Rectal smooth muscle tissue (tissue), 1 donor: ENCODE data around the gene SLC36A1.
"Not testable (repeated sequence)": the region's sequence is repeated elsewhere in the genome, so short reads cannot be mapped to it uniquely, and the experiment has no call there.

ENCODE experiments used
- H3K27ac ChIP-seq: one replicate; pipeline ENCODE4 v1.7.0; 2013; ENCODE audit warnings: low read depth, low read length, inconsistent platforms
- H3K27me3 ChIP-seq: one replicate; pipeline ENCODE4 v1.7.0; 2013; ENCODE audit warnings: low read length; ENCODE audit not compliant: control insufficient read depth, insufficient read depth
- H3K36me3 ChIP-seq: one replicate; pipeline ENCODE4 v1.7.0; 2013; ENCODE audit warnings: low read length; ENCODE audit not compliant: control insufficient read depth, insufficient read depth
- H3K4me1 ChIP-seq: one replicate; pipeline ENCODE4 v1.7.0; 2013; ENCODE audit warnings: low read length; ENCODE audit not compliant: control insufficient read depth, insufficient read depth
- H3K4me3 ChIP-seq: one replicate; pipeline ENCODE4 v1.7.0; 2013; ENCODE audit warnings: low read length
- H3K9ac ChIP-seq: one replicate; pipeline ENCODE4 v1.7.0; 2013; ENCODE audit warnings: low read length

SLC36A1 gene

GRCh38 chr5:151447174-151448037, at the start of gene SLC36A1:
Gene SLC36A1 (plus strand): TSS chr5:151447603. CDS start chr5:151458793, 11,190 bp downstream.
- H3K27me3 ChIP-seq, result no peaks in the 10 kb centered on the region
- H3K36me3 ChIP-seq, result no peaks in the 10 kb centered on the region
- peak within 1 kb of the TSS; percentile 50 for H3K27ac ChIP-seq
- peak within 1 kb of the TSS; percentile 59 for H3K9ac ChIP-seq
- H3K4me1 ChIP-seq, result peaks cover 2% of the 10 kb centered on the region
- H3K4me3 ChIP-seq, result peak within 1 kb of the TSS; percentile 93

- Histone ChIP-seq H3K27me3 (no peaks in the 10 kb centered on the region), H3K27ac (no peak overlapping the region), H3K4me3 (no peak overlapping the region), H3K36me3 (no peaks in the 10 kb centered on the region), H3K9ac (no peak overlapping the region), H3K4me1 (no peaks in the 10 kb centered on the region)
Observed at GRCh38 chr5:151405334-151406160, 41.9 kb upstream of the SLC36A1 start.

- H3K36me3 ChIP-seq, result no peaks in the 10 kb centered on the region
- H3K4me1 ChIP-seq, result no peaks in the 10 kb centered on the region
- no peak overlapping the region for H3K27ac ChIP-seq
- no peak overlapping the region for H3K9ac ChIP-seq
- no peaks in the 10 kb centered on the region for H3K27me3 ChIP-seq
- no peak overlapping the region for H3K4me3 ChIP-seq
Observed at GRCh38 chr5:151406322-151406947, 41.0 kb upstream of the SLC36A1 start.

GRCh38 chr5:151408591-151409230, 38.7 kb upstream of the SLC36A1 start:
- Histone ChIP-seq H3K27ac (no peak overlapping the region), H3K4me3 (no peak overlapping the region), H3K9ac (no peak overlapping the region), H3K36me3 (no peaks in the 10 kb centered on the region), H3K4me1 (no peaks in the 10 kb centered on the region), H3K27me3 (no peaks in the 10 kb centered on the region)

- no peak overlapping the region for H3K4me3 ChIP-seq
- no peaks in the 10 kb centered on the region for H3K36me3 ChIP-seq
Observed at GRCh38 chr5:151413800-151414199, 33.6 kb upstream of the SLC36A1 start.

GRCh38 chr5:151414536-151414935, 32.9 kb upstream of the SLC36A1 start:
- H3K9ac ChIP-seq, result no peak overlapping the region
- no peaks in the 10 kb centered on the region for H3K36me3 ChIP-seq
- no peaks in the 10 kb centered on the region for H3K4me1 ChIP-seq
- H3K27me3 ChIP-seq, result no peaks in the 10 kb centered on the region
- H3K4me3 ChIP-seq, result no peak overlapping the region
- no peak overlapping the region for H3K27ac ChIP-seq

More at GRCh38 chr5:151413800-151414199, 33.6 kb upstream of the SLC36A1 start:
- no peaks in the 10 kb centered on the region for H3K27me3 ChIP-seq
- no peaks in the 10 kb centered on the region for H3K4me1 ChIP-seq
- H3K9ac ChIP-seq, result no peak overlapping the region
- H3K27ac ChIP-seq, result no peak overlapping the region

GRCh38 chr5:151417712-151418111, 29.7 kb upstream of the SLC36A1 start:
- Histone ChIP-seq H3K4me1 (no peaks in the 10 kb centered on the region), H3K36me3 (no peaks in the 10 kb centered on the region), H3K9ac (no peak overlapping the region), H3K27ac (no peak overlapping the region), H3K27me3 (no peaks in the 10 kb centered on the region), H3K4me3 (no peak overlapping the region)

- Histone ChIP-seq H3K27ac (no peak overlapping the region), H3K4me1 (no peaks in the 10 kb centered on the region), H3K27me3 (no peaks in the 10 kb centered on the region), H3K9ac (no peak overlapping the region), H3K36me3 (no peaks in the 10 kb centered on the region), H3K4me3 (no peak overlapping the region)
Observed at GRCh38 chr5:151420127-151420526, 27.3 kb upstream of the SLC36A1 start.

- no peak overlapping the region for H3K4me3 ChIP-seq
- H3K4me1 ChIP-seq, result no peaks in the 10 kb centered on the region
- no peak overlapping the region for H3K27ac ChIP-seq
- H3K27me3 ChIP-seq, result no peaks in the 10 kb centered on the region
- H3K36me3 ChIP-seq, result no peaks in the 10 kb centered on the region
- no peak overlapping the region for H3K9ac ChIP-seq
Observed at GRCh38 chr5:151424892-151425523, 22.4 kb upstream of the SLC36A1 start.

- H3K4me1 ChIP-seq, H3K27me3 ChIP-seq, H3K9ac ChIP-seq, H3K27ac ChIP-seq, H3K4me3 ChIP-seq, H3K36me3 ChIP-seq: not testable (repeated sequence)
Observed at GRCh38 chr5:151426347-151426746, 21.1 kb upstream of the SLC36A1 start.

- H3K27ac ChIP-seq, result no peak overlapping the region
- no peaks in the 10 kb centered on the region for H3K36me3 ChIP-seq
- H3K4me1 ChIP-seq, result no peaks in the 10 kb centered on the region
- no peaks in the 10 kb centered on the region for H3K27me3 ChIP-seq
- no peak overlapping the region for H3K9ac ChIP-seq
- no peak overlapping the region for H3K4me3 ChIP-seq
Observed at GRCh38 chr5:151427258-151427657, 20.1 kb upstream of the SLC36A1 start.
